Measurements from ENCODE around the gene PPP2R2B.

Gene PPP2R2B

DNA sequence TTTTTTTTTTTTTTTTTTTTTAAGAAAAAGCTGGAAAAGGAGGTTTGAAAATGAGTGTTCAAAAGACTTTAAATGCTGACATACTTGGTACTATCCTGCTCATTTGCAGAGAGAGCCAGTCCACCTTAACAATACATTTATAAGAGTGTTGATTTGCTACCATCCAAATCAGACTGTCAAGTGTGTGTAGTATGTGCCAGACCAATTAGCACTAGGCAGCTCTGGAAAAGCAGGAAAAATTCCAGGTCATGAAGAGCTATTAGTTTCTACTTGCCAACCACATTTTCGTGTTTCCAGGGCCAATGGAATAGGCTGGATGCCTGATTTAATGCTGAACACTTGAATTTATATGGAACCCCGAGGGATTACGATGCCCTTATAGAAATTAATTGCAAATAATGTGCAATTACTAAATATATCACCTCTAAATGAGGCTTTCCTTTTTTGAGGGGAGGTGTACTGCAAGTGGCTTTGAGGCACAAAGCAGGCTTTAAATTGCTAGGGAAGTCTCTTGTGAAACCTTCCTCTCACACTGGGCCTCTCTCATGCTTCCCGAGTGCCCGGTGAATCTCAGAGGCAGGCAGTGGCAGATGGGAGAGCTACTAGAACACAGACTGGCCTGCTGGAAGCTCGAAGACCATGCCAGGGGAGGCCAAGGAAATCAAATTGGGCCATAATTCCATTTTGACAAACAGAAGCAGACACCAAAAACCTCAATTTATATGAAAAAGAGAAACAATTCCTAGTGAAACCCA lies 178.7 kb downstream of the PPP2R2B start:
- DNase-seq (ENCODE audit: low read depth in 2 of 2), result no peak

DNA sequence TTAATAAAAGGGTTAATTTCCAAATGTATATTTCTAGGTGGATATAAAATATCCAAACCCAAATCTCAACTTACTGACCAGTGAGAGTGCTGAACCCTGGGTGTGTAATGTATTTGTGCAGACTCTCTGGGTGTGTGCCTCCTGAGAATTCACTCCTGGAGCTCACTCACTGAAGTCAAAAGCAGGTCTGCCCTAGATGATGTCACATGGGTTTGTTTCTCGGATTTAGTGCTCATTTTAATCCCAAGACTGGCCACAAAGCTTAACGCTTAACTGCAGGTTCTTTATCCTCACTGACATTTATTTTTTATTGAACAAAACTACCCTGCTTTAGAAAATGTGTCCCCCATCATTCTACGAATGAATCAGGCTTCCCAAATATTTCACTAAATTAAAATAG lies 179.4 kb downstream of the PPP2R2B start:
- DNase-seq (ENCODE audit: low read depth in 2 of 2), result no peak

DNA sequence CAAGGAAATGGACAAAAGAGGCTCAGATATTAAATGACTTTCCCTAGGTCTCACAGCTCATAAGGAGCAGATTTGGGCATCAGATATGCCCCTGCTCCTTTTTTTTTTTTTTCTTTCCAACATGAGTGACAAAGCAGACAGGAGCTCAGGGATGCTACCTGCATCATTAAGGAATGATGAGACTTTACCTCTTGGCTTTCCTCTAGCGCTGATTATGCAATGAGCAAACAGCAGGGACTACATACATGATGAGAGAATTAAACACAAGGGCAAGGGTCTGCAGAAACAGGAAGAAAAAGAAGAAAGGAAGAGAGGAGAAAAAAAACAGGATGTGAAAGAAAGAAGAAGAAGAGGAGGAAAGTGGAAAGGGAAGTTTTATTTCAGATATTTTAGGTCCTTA lies 179.9 kb downstream of the PPP2R2B start:
- DNase-seq (ENCODE audit: low read depth in 2 of 2), result no peak

GRCh38 chr5:146697211-146697610 lies 181.3 kb downstream of the PPP2R2B start:
- DNase-seq (ENCODE audit: low read depth in 2 of 2), result no peak

- DNase-seq (ENCODE audit: low read depth in 2 of 2), result no peak
Measured at GRCh38 chr5:146695646-146696045, 182.9 kb downstream of the PPP2R2B start.

GRCh38 chr5:146690880-146691355 lies 187.6 kb downstream of the PPP2R2B start:
- DNase-seq (ENCODE audit: low read depth in 2 of 2), result no peak

DNA sequence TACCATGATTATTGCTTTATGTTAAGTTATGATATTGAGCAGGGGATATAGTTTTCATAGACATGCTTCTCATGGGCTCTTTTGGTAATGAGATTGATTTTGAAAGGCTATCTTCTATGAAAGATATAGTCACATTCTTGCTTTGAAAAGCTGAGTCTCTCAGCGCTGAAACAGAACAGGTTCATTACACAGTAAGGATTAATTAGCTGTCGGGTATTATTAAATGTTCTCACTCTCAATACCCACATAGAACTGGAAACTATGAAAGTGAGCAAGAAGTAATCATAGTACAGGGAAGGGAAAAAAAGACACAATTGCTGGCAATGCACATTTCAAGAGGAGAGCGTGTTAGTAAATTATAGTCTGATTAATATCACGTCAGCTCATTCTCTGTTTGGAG lies 190.9 kb downstream of the PPP2R2B start:
- DNase-seq (ENCODE audit: low read depth in 2 of 2), result no peak

DNA sequence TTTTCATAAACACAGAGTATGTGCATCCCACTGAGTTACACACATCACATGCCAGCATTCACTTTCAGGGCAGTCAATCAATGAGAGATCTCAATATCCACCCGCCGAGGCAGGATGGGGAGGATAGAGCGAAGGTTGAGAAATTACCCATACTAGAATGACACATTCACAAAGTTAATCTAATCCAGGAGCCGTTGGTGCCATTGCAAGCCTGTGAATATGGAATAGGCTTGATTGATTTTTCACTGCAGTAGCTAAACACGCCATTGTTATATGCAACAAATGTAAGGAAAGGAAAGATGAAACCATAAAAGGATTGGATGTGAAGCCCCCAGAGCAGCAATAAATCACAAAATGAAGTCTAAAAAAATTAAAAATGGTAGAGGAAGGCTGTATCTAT lies 194.7 kb downstream of the PPP2R2B start:
- DNase-seq (ENCODE audit: low read depth in 2 of 2), result no peak

GRCh38 chr5:146682899-146683532 lies 195.5 kb downstream of the PPP2R2B start:
- DNase-seq (ENCODE audit: low read depth in 2 of 2), result no peak

- no peak for DNase-seq (ENCODE audit: low read depth in 2 of 2)
Measured at GRCh38 chr5:146681585-146682105, 196.9 kb downstream of the PPP2R2B start.

DNA sequence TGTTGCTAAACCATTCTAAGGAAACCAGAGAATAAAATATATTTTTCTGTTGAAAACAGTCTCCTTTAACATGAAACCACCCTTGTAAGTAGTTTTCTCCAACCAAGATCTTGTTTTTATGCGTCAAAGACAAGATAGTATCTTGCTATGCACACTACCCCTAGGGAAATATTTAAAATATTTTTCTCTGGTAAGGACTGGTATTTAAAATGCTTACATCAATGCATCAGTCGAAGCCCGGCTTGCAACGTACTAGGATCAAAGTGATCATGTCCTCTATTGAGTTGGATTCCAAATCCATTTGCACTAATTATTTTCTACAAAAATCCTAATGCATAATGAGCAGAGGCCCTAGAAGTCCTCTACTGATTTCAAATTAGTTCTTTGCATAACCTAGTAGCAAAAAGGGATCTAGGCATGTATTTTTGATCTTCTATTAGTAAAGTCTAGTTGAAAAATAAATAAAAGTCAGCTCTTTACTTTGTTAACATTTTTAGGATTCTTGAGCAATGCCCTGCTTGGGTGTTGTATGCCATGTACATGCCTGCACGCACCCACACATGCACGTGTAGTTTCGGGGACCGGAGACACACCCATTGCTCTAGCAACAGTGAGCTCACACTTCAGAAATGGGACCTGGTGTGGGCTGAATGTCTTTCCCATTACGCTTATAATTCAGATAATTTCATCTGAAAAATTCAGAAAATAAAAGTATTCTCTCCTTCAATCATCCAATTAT lies 197.5 kb downstream of the PPP2R2B start:
- no peak for DNase-seq (ENCODE audit: low read depth in 2 of 2)

DNA sequence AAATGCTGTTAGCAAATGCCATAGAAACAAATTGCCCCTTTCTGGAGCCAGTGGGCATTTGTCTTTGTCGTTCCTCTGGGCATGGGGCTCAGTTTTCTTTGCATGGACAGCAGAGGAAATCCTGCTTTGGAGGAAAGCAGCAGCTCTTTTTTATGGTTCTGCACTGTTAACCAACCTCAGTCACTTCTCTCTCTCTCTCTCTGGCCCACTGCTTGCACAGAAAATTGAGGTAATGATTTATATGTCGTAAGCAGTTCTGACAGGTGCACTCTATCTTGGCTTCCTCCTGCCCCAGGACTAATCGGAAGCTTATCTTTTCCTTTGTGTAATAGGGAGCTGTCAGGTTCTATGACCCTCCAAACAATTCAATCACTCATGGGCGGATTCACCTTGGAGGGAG lies 202.9 kb downstream of the PPP2R2B start:
- no peak for DNase-seq (ENCODE audit: low read depth in 2 of 2)

GRCh38 chr5:146672866-146673265 lies 205.7 kb downstream of the PPP2R2B start:
- no peak for DNase-seq (ENCODE audit: low read depth in 2 of 2)

DNA sequence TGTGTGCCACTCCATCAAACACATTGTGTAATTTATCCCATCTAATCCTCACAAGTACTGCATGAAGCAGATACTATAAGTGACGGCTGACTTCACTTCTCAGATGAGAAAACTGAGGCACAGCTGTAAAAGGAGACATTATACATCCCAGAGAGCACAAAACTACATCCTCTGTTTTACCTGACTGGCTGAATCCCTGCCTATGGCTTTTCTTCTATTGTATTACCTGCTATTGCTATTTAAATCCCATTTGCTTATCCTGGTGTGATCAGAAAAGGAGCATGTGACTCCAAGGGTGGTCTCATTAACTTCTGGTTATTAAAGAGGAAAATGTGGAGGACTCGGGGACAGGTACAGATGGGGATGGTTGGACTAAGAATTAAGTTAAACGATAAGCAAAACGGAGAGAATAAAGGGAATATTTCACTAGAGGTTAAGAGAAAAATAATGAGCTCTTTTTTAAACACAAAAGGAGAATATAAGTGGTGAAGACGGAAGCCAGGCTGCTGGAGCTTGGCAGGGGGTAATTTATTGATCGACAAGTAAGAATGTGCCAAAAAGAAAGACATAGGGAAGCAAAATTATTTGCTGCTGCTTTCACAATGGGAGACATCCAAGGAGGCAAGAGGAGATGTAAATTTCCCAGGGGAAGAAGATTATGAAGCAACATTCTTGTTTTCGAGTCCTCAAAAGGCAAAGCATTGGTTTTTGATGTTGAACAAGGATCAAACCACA lies 206.8 kb downstream of the PPP2R2B start:
- no peak for DNase-seq (ENCODE audit: low read depth in 2 of 2)

- no peak for DNase-seq (ENCODE audit: low read depth in 2 of 2)
Measured at GRCh38 chr5:146669656-146670055, 208.9 kb downstream of the PPP2R2B start.

GRCh38 chr5:146667633-146668272 lies 210.8 kb downstream of the PPP2R2B start:
- DNase-seq (ENCODE audit: low read depth in 2 of 2), result no peak

GRCh38 chr5:146662229-146662628 lies 216.3 kb downstream of the PPP2R2B start:
- no peak for DNase-seq (ENCODE audit: low read depth in 2 of 2)

- no peak for DNase-seq (ENCODE audit: low read depth in 2 of 2)
Measured at GRCh38 chr5:146660376-146660960, 218.1 kb downstream of the PPP2R2B start.

- no peak for DNase-seq (ENCODE audit: low read depth in 2 of 2)
Measured at GRCh38 chr5:146659961-146660360, 218.6 kb downstream of the PPP2R2B start.

- DNase-seq (ENCODE audit: low read depth in 2 of 2), result no peak
Measured at GRCh38 chr5:146656703-146657102, 221.9 kb downstream of the PPP2R2B start.

DNA sequence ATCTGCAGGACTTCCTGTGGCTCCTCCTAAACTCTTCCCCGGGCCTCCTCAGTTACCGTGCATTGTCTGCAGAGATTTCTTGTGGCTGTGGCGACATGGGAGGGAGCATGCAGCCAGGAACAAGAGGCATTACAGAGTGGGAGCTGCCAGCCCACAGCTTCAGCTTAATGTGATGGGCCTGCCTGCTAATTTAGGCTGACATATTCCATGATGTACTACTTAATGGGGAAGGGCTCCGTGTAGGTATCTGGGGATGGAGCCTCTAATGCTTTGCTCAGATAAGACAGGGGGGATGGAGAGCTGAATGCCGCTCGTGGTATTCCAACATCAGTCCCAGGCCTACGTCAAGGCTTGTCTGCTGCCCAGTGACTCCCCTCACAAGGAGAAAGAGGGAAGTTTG lies 225.0 kb downstream of the PPP2R2B start:
- DNase-seq (ENCODE audit: low read depth in 2 of 2), result no peak

Measured in activated CD8-positive, alpha-beta memory T cell treated with anti-CD3 and anti-CD28 coated beads for 4 hours (primary cell).